Raji (cell line): ENCODE measurements around the gene ABCG1.

Source experiments
- POLR2A ChIP-seq: IDR thresholded peaks from 2 replicates; pipeline ENCODE4 v1.6.1; 2011; ENCODE audit warnings: low read depth, low read length, control low read depth; ENCODE audit not compliant: insufficient read depth

ABCG1 gene

GRCh38 chr21:42258150-42258884, 39.4 kb downstream of the ABCG1 start:
- TF ChIP-seq POLR2A: no peak

GRCh38 chr21:42258885-42259407, 40.0 kb downstream of the ABCG1 start:
- TF ChIP-seq POLR2A: no peak

DNA sequence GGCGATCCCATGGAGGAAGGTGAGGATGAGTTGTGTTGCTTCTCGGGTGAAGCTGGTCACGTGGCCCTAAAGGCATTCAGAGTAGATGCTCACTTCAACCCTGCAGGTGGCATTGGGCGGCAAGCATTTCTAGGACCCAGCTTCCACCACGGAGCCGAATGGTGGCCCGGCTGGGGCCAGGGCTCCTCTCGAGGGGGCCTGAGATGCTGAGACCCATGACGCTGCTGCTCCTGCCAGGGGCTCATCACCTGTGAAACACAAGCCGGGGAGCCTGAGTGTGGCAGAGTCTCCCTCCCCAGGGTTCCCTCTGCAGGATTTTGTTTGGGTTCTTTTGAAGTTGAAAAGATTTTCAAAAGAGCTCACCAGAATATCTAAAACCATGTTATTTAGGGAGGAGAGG, 41.2 kb downstream of the ABCG1 start:
- no peak for TF ChIP-seq POLR2A

GRCh38 chr21:42261829-42262200, 42.9 kb downstream of the ABCG1 start:
- TF ChIP-seq POLR2A: no peak

DNA sequence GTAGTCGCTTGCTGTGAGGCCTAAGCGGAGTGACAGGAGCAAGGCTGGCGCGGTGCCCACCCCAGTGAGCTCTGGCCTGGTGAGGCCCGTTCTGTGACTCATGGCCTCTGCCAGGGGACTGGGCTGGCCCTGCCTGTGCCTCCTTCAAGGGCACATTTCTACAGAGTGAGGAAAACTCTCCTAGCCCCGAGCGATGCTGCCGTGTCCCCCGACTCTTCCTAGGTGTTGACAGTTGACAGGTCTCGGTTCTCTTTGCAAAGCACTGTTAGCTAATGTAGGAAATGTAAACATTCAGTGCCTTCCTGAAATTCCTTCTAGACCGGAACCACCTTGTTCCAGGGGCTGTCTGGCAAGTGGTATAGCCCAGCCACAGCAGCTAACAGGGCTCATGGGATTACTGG, 43.9 kb downstream of the ABCG1 start:
- TF ChIP-seq POLR2A: no peak

DNA sequence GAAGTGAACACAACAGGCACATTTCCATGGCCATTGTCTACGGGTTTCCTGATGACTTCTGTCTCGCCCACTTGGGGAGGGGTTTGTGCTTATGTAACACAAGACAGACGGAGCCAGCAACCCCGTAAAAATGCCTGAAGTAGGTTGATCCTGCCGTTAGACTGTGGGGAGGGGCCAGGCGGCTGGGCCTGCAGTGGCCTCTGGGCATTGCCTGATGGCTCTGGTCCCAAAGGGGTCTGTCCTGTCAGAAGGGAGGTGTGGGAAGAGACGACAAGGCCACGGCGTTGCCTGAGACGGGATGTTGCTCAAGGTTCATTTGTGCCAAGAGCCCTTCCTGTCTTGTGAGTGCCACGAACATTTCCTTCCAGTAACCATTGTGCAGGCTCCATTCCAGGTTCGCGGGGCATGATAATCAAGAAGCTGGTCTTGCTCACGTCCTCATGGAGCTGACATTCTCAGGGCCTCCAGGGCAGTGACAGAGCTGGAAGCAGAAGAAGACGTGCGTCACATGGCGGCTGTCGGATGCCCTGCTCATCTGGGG, 44.7 kb downstream of the ABCG1 start:
- no peak for TF ChIP-seq POLR2A

- TF ChIP-seq POLR2A: no peak
These were observed 45.6 kb downstream of the ABCG1 start for GRCh38 chr21:42264245-42265195.

DNA sequence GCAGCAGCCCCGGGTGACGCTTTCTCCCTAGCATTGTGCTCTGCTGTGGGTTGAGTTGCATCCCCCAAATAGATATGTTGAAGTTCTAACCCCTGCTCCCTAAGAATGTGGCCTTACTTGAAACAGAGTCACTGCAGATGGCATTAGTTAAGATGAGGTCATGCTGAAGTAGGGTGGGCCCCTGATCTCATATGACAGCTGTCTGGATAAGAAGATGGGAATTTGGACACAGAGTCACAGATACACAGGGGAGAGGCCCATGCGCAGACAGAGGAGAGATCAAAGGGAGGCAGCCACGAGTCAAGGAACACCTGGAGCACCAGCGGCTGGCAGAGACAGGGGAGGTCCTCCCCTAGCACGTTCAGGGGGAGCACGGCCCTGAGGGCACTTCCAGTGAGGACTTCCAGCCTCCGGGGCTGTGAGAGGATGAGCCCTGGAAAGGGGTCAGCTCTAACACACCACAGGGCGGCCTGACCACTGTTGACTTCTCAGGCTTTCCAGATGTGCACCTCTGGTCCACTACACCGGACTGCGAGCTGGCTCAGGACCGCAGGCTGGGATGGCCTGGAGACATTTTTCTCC, 46.4 kb downstream of the ABCG1 start:
- TF ChIP-seq POLR2A: no peak

DNA sequence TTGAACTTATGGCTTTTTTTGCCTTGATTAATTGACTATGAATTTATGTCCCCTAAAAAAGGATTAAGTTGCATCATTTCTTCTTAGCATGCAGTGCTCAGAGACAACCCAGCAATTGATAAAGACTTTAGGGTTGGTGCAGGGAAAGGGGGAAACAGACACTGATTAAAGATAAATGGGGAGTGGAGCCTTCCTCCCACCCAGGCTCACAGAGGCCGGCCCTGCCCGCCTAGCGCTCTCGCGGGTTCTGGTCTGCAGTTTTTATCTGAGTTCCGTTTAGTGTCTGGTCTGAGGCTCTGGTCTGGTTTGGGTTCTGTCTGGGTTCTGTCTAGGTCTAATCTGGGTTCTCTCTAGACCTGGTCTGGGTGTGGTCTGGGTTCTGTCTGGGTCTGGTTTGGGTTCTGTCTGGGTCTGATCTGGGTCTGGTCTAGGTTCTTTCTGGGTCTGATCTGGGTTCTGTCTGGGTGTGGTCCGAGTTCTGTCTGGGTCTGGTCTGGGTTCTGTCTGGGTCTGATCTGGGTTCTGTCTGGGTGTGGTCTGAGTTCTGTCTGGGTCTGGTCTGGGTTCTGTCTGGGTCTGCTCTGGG, 48.1 kb downstream of the ABCG1 start:
- TF ChIP-seq POLR2A: no peak

- no peak for TF ChIP-seq POLR2A
These were observed 50.4 kb downstream of the ABCG1 start for GRCh38 chr21:42269386-42269785.

DNA sequence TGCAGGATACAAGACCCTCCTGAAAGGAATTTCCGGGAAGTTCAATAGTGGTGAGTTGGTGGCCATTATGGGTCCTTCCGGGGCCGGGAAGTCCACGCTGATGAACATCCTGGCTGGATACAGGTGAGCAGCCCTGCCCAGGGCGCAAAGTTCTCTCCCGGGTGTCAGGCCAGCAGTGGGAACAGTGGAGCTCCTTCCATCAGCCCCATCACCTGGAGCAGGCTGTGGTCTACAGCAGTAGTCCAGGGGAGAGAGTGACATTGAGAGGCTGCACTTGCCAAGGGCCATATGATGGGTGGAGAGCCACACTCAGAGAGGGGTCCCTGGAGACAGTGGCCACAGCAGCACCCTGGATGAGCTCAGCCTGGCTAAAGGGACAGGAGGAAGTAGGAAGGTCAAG, 52.1 kb downstream of the ABCG1 start:
- no peak for TF ChIP-seq POLR2A

GRCh38 chr21:42272109-42272962, 53.4 kb downstream of the ABCG1 start:
- no peak for TF ChIP-seq POLR2A

DNA sequence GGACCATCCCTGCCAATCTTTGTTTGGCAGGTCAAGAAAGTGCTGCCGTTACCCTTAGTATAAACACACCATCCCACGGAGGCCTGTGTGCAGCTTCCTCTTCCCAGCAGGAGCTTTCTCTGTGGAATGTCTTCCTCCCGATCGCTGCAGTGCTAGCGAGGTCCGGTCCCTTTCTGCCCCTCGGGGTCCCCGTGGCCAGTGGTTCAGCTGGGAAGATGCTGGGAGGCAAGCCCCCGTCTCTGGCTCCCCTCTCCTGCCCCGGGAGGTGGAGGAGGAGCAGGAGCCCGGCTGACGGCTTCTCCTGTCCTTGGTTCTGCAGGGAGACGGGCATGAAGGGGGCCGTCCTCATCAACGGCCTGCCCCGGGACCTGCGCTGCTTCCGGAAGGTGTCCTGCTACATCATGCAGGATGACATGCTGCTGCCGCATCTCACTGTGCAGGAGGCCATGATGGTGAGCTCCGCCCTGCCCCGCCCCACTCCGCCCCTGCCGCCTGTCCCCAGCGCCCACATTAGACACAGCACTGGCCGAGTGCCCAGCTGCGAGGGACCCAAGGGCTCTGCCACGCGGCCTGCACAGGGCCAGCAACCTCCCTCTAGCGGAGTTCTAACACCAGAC, 54.2 kb downstream of the ABCG1 start:
- no peak for TF ChIP-seq POLR2A

- TF ChIP-seq POLR2A: no peak
These were observed 57.1 kb downstream of the ABCG1 start for GRCh38 chr21:42276076-42276475.
